ENCODE results near the gene LHCGR. TPM values are rescaled to one million over a fixed set of nuclear protein-coding genes. Genes with fewer than 3 reads are reported as not detected.

LHCGR gene
- total RNA-seq, 4 donors from 2014 or later, result not detected

GRCh38 chr2:48774251-48774650 is 18.7 kb upstream of the LHCGR start:
- Histone ChIP-seq H3K27ac (no peak overlapping the region), H3K4me1 (no peaks in the 10 kb centered on the region), H3K36me3 (no peaks in the 10 kb centered on the region), H3K9me3 (no peaks in the 10 kb centered on the region), H3K27me3 (no peaks in the 10 kb centered on the region), H3K4me3 (no peak overlapping the region)
- intact Hi-C loops (cut with DNase I; ENCODE audit: low total_unique reads) (no loop called here), in situ Hi-C loops (cut with MboI; ENCODE audit: low pct_ligation_motif_present in 1 of 4, low pct_unique_long_range_greater_than_20kb in 1 of 4, low sequenced_read_pairs in 3 of 4) (no loop called here)
- 58% methylated on average over 1 of the region's 1 CpG; no CpG with 5 or more reads in 1 of the 2 donors for WGBS, 2 donors (ENCODE audit: low coverage in 1 of 2)
- no peak for DNase-seq
- TF ChIP-seq POLR2AphosphoS5 (IDR thresholded peaks at IDR 0.05), result no peak
- TF ChIP-seq EP300 (IDR thresholded peaks at IDR 0.05; ENCODE audit: low read depth), result no peak
- no peak for TF ChIP-seq POLR2A (IDR thresholded peaks at IDR 0.05)
- TF ChIP-seq CTCF (IDR thresholded peaks at IDR 0.05), result no peak

DNA sequence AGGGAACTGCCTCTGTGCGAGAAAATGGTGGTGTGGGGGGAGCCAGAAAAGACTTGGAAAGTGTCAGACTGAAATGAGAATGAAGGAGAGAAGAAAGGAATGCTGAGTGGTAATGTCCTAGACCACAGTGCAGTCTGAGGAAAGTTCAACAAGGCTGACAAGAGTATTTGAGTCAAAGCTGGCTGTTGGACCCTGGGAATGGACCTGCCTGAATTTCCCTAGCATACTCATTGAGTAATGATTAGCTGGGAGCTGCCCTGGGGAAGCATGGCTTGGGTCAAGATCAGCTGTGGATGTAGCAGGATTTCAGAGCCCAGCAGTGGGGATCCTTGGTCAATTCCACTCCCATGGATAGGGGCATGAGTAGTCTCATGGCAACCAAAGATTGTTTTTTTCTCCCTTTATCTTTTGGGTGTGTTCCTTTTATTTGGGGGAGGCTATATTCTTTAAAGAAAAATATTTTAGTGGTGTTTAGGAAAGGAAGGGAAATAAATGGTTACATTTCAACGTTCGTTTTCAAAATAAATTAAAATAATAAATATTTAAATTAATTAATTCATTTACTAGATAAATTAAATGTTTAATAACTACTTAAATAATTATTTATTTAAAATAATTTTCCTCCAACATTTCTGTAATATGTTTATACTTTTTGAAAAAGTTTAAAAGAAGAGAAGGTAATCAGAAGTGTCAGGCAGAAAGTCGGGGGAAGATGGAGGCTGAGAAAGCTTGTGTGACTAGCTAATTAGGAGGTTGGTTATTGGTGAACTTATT is 15.9 kb upstream of the LHCGR start:
- in situ Hi-C loops (cut with MboI; ENCODE audit: low pct_ligation_motif_present in 1 of 4, low pct_unique_long_range_greater_than_20kb in 1 of 4, low sequenced_read_pairs in 3 of 4), result no loop called here
- H3K9me3 ChIP-seq, result no peaks in the 10 kb centered on the region
- TF ChIP-seq EP300 (IDR thresholded peaks at IDR 0.05; ENCODE audit: low read depth), result no peak
- no peak for TF ChIP-seq POLR2AphosphoS5 (IDR thresholded peaks at IDR 0.05)
- TF ChIP-seq CTCF (IDR thresholded peaks at IDR 0.05), result no peak
- no peak for TF ChIP-seq POLR2A (IDR thresholded peaks at IDR 0.05)

DNA sequence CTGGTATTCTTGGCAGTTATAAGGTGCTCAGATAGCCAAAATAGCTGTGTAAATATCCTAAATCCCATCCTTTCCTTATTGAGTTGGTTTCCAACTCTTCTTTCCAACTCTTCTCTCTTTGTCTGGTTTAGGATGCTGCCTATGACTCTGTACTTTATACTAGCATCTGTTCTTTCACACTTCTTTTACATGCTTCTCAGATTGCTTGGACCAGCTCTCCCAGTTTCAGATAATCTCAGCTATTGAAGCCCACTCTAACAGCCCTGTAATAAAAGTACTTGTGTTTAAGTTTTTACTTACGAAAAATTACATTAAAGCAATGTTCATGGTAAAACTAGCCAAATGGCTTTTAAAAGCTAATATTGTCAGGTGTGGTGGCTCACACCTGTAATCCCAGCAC is 14.7 kb upstream of the LHCGR start:
- WGBS, 2 donors (ENCODE audit: low coverage in 1 of 2), result 72% methylated on average over 1 of the region's 1 CpG; no CpG with 5 or more reads in 1 of the 2 donors
- intact Hi-C loops (cut with DNase I; ENCODE audit: low total_unique reads) (no loop called here), in situ Hi-C loops (cut with MboI; ENCODE audit: low pct_ligation_motif_present in 1 of 4, low pct_unique_long_range_greater_than_20kb in 1 of 4, low sequenced_read_pairs in 3 of 4) (no loop called here)
- Histone ChIP-seq H3K4me3 (no peak overlapping the region), H3K9me3 (no peaks in the 10 kb centered on the region), H3K36me3 (no peaks in the 10 kb centered on the region), H3K27ac (no peak overlapping the region), H3K4me1 (no peaks in the 10 kb centered on the region), H3K27me3 (no peaks in the 10 kb centered on the region)
- DNase-seq, result no peak
- TF ChIP-seq POLR2A (IDR thresholded peaks at IDR 0.05) (no peak), POLR2AphosphoS5 (IDR thresholded peaks at IDR 0.05) (no peak), EP300 (IDR thresholded peaks at IDR 0.05; ENCODE audit: low read depth) (no peak), CTCF (IDR thresholded peaks at IDR 0.05) (no peak)

More for the DNA sequence above, 15.9 kb upstream of the LHCGR start:
- Histone ChIP-seq H3K27ac (no peak overlapping the region), H3K27me3 (no peaks in the 10 kb centered on the region), H3K4me3 (no peak overlapping the region), H3K36me3 (no peaks in the 10 kb centered on the region), H3K4me1 (no peaks in the 10 kb centered on the region)
- intact Hi-C loops (cut with DNase I; ENCODE audit: low total_unique reads), result no loop called here
- DNase-seq, result no peak
- WGBS, 2 donors (ENCODE audit: low coverage in 1 of 2), result 83% methylated on average over 4 of the region's 4 CpGs

DNA sequence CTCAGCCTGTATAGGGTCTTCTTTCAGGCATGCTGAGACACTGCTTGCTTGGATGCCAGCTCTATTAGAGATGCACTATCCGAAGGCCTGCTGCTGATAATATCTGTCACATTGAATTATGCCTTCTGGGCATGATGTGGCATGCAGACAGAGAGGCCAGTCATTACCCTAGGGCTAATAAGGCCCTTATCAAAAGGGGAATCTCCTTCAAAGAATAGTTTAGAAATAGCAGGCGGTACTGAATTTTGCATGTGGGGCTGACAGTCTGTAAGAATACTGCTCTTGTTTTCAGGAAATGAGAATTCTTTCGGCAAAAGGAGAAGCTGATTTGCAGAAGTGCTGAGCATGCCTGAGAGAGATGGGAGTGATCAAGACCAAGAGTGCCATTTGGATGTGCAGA is 13.1 kb upstream of the LHCGR start:
- TF ChIP-seq POLR2AphosphoS5 (IDR thresholded peaks at IDR 0.05) (no peak), EP300 (IDR thresholded peaks at IDR 0.05; ENCODE audit: low read depth) (no peak), POLR2A (IDR thresholded peaks at IDR 0.05) (no peak), CTCF (IDR thresholded peaks at IDR 0.05) (no peak)
- Histone ChIP-seq H3K27me3 (no peaks in the 10 kb centered on the region), H3K27ac (no peak overlapping the region), H3K4me1 (no peaks in the 10 kb centered on the region), H3K9me3 (no peaks in the 10 kb centered on the region), H3K36me3 (no peaks in the 10 kb centered on the region), H3K4me3 (no peak overlapping the region)
- in situ Hi-C loops (cut with MboI; ENCODE audit: low pct_ligation_motif_present in 1 of 4, low pct_unique_long_range_greater_than_20kb in 1 of 4, low sequenced_read_pairs in 3 of 4), result no loop called here
- 58% methylated on average over 3 of the region's 3 CpGs; no CpG with 5 or more reads in 1 of the 2 donors for WGBS, 2 donors (ENCODE audit: low coverage in 1 of 2)
- no peak for DNase-seq
- intact Hi-C loops (cut with DNase I; ENCODE audit: low total_unique reads), result no loop called here
